ENCODE measurements around the gene BEST2.

GRCh38 chr19:12778905-12779161 is 27.2 kb downstream of the BEST2 start:
- TF ChIP-seq CTCF (IDR thresholded peaks at IDR 0.05), result no peak
- no peak for TF ChIP-seq POLR2A (IDR thresholded peaks at IDR 0.05)
- TF ChIP-seq POLR2AphosphoS5 (IDR thresholded peaks at IDR 0.05), result no peak
